Endodermal cell (in vitro differentiated cells): ENCODE results near the gene BRD1. TPM values are rescaled to one million over a fixed set of nuclear protein-coding genes. Genes with fewer than 3 reads are reported as not detected.

Experiments used
- DNase-seq: peaks from one replicate; pipeline ENCODE4 v3.0.0-alpha.2; 2017
- H3K27ac ChIP-seq: 2 replicates; pipeline ENCODE4 v1.5.1; 2013; ENCODE audit warnings: mild to moderate bottlenecking, low read depth, low read length, moderate library complexity
- H3K27me3 ChIP-seq: 2 replicates; pipeline ENCODE4 v1.6.1; 2013; ENCODE audit warnings: mild to moderate bottlenecking, low read length, moderate library complexity; ENCODE audit not compliant: insufficient read depth, control insufficient read depth, poor library complexity, severe bottlenecking
- H3K36me3 ChIP-seq: 2 replicates; pipeline ENCODE4 v1.7.0; 2013; ENCODE audit warnings: mild to moderate bottlenecking, low read length, moderate library complexity; ENCODE audit not compliant: control insufficient read depth, insufficient read depth
- H3K4me1 ChIP-seq: one replicate; pipeline ENCODE4 v1.7.0; 2013; ENCODE audit warnings: low read length; ENCODE audit not compliant: control insufficient read depth, insufficient read depth
- H3K4me3 ChIP-seq: 2 replicates; pipeline ENCODE4 v1.5.1; 2013; ENCODE audit warnings: mild to moderate bottlenecking, low read length, moderate library complexity
- H3K9ac ChIP-seq: 2 replicates; pipeline ENCODE4 v1.6.1; 2013; ENCODE audit warnings: mild to moderate bottlenecking, low read length, moderate library complexity; ENCODE audit not compliant: poor library complexity, severe bottlenecking; ENCODE audit errors: extremely low read depth
- H3K9me3 ChIP-seq: 2 replicates; pipeline ENCODE4 v1.6.1; 2013; ENCODE audit warnings: mild to moderate bottlenecking, low read length, moderate library complexity; ENCODE audit not compliant: control insufficient read depth
- H3K27ac Mint-ChIP-seq: 2 replicates; pipeline ENCODE4 v1.8.0; 2020; ENCODE audit warnings: mixed read lengths
- H3K27me3 Mint-ChIP-seq: 2 replicates; pipeline ENCODE4 v1.8.0; 2021; ENCODE audit warnings: mild to moderate bottlenecking, mixed read lengths; ENCODE audit not compliant: insufficient read depth
- H3K36me3 Mint-ChIP-seq: 2 replicates; pipeline ENCODE4 v1.8.0; 2020; ENCODE audit warnings: low read depth, mixed read lengths
- H3K4me1 Mint-ChIP-seq: 2 replicates; pipeline ENCODE4 v1.8.0; 2020; ENCODE audit warnings: mixed read lengths
- H3K4me3 Mint-ChIP-seq: 2 replicates; pipeline ENCODE4 v1.8.0; 2020; ENCODE audit warnings: mild to moderate bottlenecking, moderate library complexity, mixed read lengths
- H3K9me3 Mint-ChIP-seq: 2 replicates; pipeline ENCODE4 v1.8.0; 2020; ENCODE audit warnings: mild to moderate bottlenecking, mixed read lengths
- CTCF ChIP-seq: fragments of 200-600 bp; sonication (generic); conservative IDR thresholded peaks from 2 replicates; pipeline ENCODE4 v1.5.0; 2021; ENCODE audit warnings: antibody characterized with exemption, mild to moderate bottlenecking
- WGBS, 2 experiments: methylation state at CpG; one replicate each; pipeline versions ENCODE4 v1.1.5 to v1.1.7; 2013; ENCODE audit warnings: missing lambda C conversion rate in 2 of 2, mixed read lengths in 1 of 2; ENCODE audit not compliant: insufficient coverage in 1 of 2, insufficient read length in 1 of 2; 5-methylcytosine and 5-hydroxymethylcytosine counted together
- total RNA-seq, 2 donors: library from RNA; stranded (reverse); fragmentation: NEBNext Ultra II Directional in 1 of 2; extraction: Animal tissue kit (Norgen Biotek cat#: 25700) in 1 of 2; gene quantifications; 2 replicates in 1 of 2; 3 replicates in 1 of 2; pipeline ENCODE4 v1.2.1, GENCODE V29; 2021

Gene BRD1
- total RNA-seq, 2 donors from 2014 or later: 49.5 to 54.9 TPM

- WGBS, 2 experiments: 90% methylated on average over 15 to 17 of the region's 17 CpGs
- no peaks in the 10 kb centered on the region for H3K4me1 Mint-ChIP-seq
- H3K27ac Mint-ChIP-seq: no peak overlapping the region
- H3K9ac ChIP-seq: no peak overlapping the region
- no peak overlapping the region for H3K4me3 Mint-ChIP-seq
- no peaks in the 10 kb centered on the region for H3K4me1 ChIP-seq
- H3K4me3 ChIP-seq: no peak overlapping the region
- DNase-seq: no peak
- H3K36me3 Mint-ChIP-seq: peaks cover 57% of the 10 kb centered on the region
- no peaks in the 10 kb centered on the region for H3K27me3 Mint-ChIP-seq
- H3K27me3 ChIP-seq: no peaks in the 10 kb centered on the region
- H3K27ac ChIP-seq: no peak overlapping the region
- TF ChIP-seq CTCF: no peak
- H3K9me3 Mint-ChIP-seq: peaks cover 45% of the 10 kb centered on the region
- peaks cover 40% of the 10 kb centered on the region for H3K9me3 ChIP-seq
- H3K36me3 ChIP-seq: peaks cover 24% of the 10 kb centered on the region
Measured at GRCh38 chr22:49865156-49865555, 37.5 kb upstream of the BRD1 start.

- WGBS, 2 experiments: 81 to 96% methylated on average over 3 to 7 of the region's 7 CpGs
- Mint-ChIP-seq H3K27ac (no peak overlapping the region), H3K36me3 (peaks cover 45% of the 10 kb centered on the region), H3K9me3 (peaks cover 33% of the 10 kb centered on the region), H3K27me3 (no peaks in the 10 kb centered on the region), H3K4me1 (no peaks in the 10 kb centered on the region), H3K4me3 (no peak overlapping the region)
- H3K9me3 ChIP-seq: peaks cover 28% of the 10 kb centered on the region
- no peaks in the 10 kb centered on the region for H3K27me3 ChIP-seq
- H3K36me3 ChIP-seq: peaks cover 17% of the 10 kb centered on the region
- no peak for TF ChIP-seq CTCF
- H3K9ac ChIP-seq: no peak overlapping the region
- H3K4me1 ChIP-seq: no peaks in the 10 kb centered on the region
- H3K4me3 ChIP-seq: no peak overlapping the region
- no peak for DNase-seq
- no peak overlapping the region for H3K27ac ChIP-seq
Measured at GRCh38 chr22:49863931-49864330, 36.3 kb upstream of the BRD1 start.

GRCh38 chr22:49862496-49862776 is 34.8 kb upstream of the BRD1 start:
- no peak overlapping the region for H3K27ac ChIP-seq
- H3K36me3 Mint-ChIP-seq: peaks cover 30% of the 10 kb centered on the region
- peaks cover 6% of the 10 kb centered on the region for H3K36me3 ChIP-seq
- H3K4me3 Mint-ChIP-seq: no peak overlapping the region
- H3K4me1 Mint-ChIP-seq: no peaks in the 10 kb centered on the region
- no peak for TF ChIP-seq CTCF
- no peaks in the 10 kb centered on the region for H3K27me3 ChIP-seq
- no peak for DNase-seq
- H3K9me3 Mint-ChIP-seq: peaks cover 26% of the 10 kb centered on the region
- no peak overlapping the region for H3K27ac Mint-ChIP-seq
- H3K4me1 ChIP-seq: no peaks in the 10 kb centered on the region
- H3K9ac ChIP-seq: no peak overlapping the region
- 95% methylated on average over 5 of the region's 5 CpGs; no CpG with 5 or more reads in 1 of the 2 experiments for WGBS, 2 experiments
- H3K9me3 ChIP-seq: peaks cover 15% of the 10 kb centered on the region
- no peaks in the 10 kb centered on the region for H3K27me3 Mint-ChIP-seq
- no peak overlapping the region for H3K4me3 ChIP-seq
